ENCODE results near the gene RNLS.

The RNLS gene

DNA sequence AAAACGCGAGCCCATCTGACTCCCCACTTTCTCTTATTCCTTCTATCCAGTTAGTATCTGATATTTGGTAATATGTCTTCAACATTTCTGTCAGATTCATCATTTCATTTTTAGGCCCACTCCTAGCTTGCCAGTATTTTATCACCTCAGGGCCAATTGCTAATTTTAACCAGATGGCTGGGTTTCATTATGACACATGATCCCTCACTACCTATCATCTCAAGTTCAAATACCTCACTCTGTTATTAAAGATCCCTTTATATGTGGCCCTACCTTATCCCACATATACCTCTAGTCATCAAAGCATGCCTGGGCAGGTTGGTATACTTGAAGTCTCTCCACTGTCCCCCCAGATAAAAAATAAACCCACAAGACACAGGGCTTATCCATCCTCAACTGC, 104.9 kb downstream of the RNLS start:
- in situ Hi-C loops (cut with MboI; ENCODE audit: low sequenced_read_pairs, unreplicated experiment), result no loop called here
- no peak for DNase-seq (ENCODE audit: low spot score)
- TF ChIP-seq, protein P1, sequence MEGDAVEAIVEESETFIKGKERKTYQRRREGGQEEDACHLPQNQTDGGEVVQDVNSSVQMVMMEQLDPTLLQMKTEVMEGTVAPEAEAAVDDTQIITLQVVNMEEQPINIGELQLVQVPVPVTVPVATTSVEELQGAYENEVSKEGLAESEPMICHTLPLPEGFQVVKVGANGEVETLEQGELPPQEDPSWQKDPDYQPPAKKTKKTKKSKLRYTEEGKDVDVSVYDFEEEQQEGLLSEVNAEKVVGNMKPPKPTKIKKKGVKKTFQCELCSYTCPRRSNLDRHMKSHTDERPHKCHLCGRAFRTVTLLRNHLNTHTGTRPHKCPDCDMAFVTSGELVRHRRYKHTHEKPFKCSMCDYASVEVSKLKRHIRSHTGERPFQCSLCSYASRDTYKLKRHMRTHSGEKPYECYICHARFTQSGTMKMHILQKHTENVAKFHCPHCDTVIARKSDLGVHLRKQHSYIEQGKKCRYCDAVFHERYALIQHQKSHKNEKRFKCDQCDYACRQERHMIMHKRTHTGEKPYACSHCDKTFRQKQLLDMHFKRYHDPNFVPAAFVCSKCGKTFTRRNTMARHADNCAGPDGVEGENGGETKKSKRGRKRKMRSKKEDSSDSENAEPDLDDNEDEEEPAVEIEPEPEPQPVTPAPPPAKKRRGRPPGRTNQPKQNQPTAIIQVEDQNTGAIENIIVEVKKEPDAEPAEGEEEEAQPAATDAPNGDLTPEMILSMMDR (IDR thresholded peaks at IDR 0.05; ENCODE audit: borderline replicate concordance, control extremely low read depth, extremely low read depth, insufficient read depth, missing control alignments), result no peak

DNA sequence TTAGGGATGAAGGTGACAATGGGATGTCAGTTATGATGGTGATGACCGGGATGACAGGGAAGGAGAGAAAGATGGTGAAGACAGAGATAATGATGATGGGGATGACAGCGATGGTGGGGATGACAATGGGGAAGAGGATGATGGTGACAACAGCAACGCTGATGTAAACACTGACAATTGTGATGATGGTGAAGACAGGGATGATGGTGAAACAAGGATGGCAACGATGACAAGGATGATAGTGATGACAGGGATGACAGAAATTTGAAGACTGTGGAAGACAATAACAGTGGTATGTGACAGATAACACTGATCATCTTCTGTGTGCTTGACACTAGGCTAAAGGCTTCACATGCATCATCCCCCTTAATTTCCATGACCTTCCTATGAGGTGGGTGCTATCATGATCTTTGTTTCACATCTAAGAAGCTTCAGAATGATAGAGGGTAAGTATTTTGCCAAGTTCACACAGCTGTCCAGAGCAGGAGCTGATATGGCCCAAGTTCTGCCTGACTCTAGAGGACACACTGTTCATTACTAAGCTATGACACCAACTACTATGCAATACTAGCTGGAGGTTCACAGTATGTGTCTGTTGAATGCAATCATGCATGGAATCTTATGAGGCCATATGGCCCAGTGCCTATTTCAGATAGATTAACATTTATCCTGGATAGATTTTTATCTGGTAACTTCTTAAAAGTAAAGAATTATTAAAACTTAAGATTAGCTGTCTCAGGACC, 105.6 kb downstream of the RNLS start:
- in situ Hi-C loops (cut with MboI; ENCODE audit: low sequenced_read_pairs, unreplicated experiment), result no loop called here
- TF ChIP-seq, protein P1 (IDR thresholded peaks at IDR 0.05; ENCODE audit: borderline replicate concordance, control extremely low read depth, extremely low read depth, insufficient read depth, missing control alignments), result no peak
- no peak for DNase-seq (ENCODE audit: low spot score)

DNA sequence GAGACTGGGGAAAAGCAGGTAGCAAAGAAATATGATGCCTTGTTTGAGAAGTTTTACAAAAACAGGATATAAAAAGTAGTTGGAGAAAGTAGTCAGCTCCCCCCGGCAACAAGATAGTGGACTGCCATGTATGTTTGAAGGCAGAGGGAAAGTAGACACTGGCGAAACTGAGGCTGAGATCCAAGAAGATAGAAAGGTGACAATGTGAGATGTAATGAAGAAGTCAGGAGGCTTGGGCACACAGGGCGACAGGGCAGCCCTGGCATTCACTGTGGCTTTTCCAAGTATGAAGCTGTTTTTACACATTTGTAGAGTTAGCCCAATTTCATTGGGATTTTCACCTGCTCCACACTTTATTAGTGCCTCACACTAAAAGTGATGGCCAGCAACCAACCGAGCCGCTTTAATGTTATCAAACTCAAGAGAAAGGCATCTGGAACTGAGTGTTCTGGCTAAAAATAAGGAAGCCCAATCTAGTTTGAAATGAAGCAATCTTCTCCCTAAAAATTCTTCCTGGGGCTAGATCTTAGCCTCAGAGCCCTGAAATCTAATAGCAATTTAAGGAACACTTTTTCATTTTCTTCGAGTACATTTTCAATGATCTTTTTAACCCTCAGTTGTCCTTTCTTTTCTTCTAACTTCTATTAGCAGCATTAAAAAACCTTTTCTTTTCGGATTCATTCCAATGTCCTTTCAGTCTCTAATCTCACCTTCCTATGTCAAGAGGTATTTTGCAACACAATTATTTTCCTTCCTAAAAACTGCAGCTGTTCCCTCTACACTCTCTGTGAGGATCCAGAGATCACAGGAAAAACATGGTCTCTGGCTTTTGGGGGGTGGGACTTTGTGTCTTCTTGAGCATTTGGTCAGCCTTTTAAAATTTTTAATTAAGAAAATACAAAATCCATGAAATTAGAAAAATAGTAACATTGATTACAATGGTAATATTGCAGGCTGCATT, 108.0 kb downstream of the RNLS start:
- in situ Hi-C loops (cut with MboI; ENCODE audit: low sequenced_read_pairs, unreplicated experiment), result no loop called here
- no peak for DNase-seq (ENCODE audit: low spot score)
- TF ChIP-seq, protein P1 (IDR thresholded peaks at IDR 0.05; ENCODE audit: borderline replicate concordance, control extremely low read depth, extremely low read depth, insufficient read depth, missing control alignments), result no peak

DNA sequence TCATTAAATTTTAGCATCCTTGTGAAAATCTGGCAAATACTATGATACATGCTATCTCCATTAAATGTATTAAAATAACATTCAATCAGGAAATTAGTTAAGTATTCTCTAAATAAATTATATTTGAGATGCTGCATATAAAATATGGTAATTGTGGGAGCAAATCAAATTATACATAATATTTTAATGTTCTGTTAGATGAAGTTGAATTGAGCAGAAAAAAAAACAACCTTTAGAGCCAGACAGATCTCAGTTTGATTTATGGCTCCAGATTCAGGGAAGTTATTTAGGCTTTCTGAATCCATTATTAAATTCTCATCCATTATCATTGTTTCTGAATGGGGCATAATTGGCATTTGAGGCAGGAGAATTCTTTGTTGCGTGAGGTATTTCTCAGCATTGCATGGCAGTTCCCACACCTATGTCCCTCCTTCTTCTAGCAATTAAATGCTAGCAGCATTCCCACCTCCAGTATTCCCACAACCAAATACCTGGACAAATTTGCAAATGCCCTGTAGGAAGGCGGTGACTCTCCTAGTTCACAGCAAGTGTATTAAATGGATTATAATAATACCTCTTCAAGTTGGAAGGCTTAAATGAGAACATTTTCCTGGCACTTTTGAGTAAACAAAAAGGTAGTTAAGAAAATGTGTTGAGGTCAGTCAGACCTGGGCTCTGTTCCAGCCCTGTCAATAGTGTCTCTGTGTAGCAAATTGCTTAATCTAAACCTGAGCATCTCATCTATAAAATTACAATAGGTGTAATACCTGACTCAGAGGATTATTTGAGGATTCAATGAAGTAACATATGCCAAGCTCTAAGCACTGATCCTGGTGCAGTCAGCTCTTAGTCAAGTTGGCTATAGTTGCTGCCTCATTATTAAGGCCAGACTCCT, 108.9 kb downstream of the RNLS start:
- TF ChIP-seq, protein P1 (IDR thresholded peaks at IDR 0.05; ENCODE audit: borderline replicate concordance, control extremely low read depth, extremely low read depth, insufficient read depth, missing control alignments), result no peak
- in situ Hi-C loops (cut with MboI; ENCODE audit: low sequenced_read_pairs, unreplicated experiment), result no loop called here
- DNase-seq (ENCODE audit: low spot score), result no peak

DNA sequence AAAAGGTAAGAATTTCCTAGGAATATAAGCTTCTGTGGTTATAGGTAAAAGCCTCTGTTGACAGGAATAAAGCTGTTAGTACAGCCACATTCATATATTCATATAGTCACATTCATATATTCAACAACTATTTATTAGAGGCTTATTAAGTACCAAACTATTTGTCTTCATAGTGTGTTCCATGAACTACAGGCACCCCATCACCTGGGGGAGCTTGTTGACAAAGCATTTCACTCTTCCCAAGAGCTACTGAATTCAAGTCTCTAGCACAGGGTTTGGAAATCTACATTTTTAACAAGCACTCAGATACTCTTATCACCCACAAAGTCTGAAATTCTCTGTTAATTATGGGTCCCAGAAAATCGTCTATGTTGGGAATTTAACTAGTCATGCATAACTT, 110.6 kb downstream of the RNLS start:
- DNase-seq (ENCODE audit: low spot score), result no peak
- in situ Hi-C loops (cut with MboI; ENCODE audit: low sequenced_read_pairs, unreplicated experiment), result no loop called here
- TF ChIP-seq, protein P1 (IDR thresholded peaks at IDR 0.05; ENCODE audit: borderline replicate concordance, control extremely low read depth, extremely low read depth, insufficient read depth, missing control alignments), result no peak

DNA sequence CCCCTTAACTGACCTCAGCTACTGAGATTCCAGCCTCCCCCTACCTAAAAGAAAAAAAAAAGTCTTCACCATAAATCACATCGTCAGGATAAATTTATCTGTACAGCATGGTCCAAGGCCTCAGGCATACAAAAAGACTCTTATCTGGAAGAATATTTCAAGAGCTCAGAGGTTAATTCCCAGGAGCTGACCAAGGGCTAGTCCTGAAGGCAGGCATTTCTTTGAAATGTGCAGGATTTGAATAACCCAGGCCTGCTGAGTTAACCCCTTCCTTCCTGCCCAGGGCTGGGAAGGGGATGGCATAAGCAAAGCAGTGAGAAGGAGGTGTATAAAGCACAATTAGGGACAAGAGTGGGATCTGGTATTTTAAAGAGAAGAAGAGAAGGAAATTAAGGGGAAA, 111.2 kb downstream of the RNLS start:
- TF ChIP-seq, protein P1 (IDR thresholded peaks at IDR 0.05; ENCODE audit: borderline replicate concordance, control extremely low read depth, extremely low read depth, insufficient read depth, missing control alignments), result no peak
- in situ Hi-C loops (cut with MboI; ENCODE audit: low sequenced_read_pairs, unreplicated experiment), result no loop called here

More for the DNA sequence above, 111.2 kb downstream of the RNLS start:
- no peak for DNase-seq (ENCODE audit: low spot score)
